ENCODE data around the gene CD22. TPM values are rescaled to one million over a fixed set of nuclear protein-coding genes. Genes with fewer than 3 reads are reported as not detected.

The CD22 gene
- total RNA-seq, 6 experiments from 2014 or later: 0.24 to 0.59 (median 0.57) TPM; not detected in 2

DNA sequence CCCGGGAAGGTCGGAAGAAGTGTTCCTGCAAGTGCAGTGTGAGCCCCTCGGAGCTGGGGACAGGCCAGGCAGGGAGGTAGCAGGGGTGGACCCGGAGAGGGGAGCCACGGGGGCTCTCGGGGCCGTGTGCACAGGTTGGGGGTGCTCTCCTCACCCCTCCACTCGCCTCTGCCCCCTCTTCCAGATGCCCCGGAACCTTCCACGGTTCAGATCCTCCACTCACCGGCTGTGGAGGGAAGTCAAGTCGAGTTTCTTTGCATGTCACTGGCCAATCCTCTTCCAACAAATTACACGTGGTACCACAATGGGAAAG lies 9.0 kb downstream of the CD22 start:
- TF ChIP-seq CTCF (IDR thresholded peaks at IDR 0.05): no peak
- Mint-ChIP-seq H3K27ac (no peak overlapping the region), H3K27me3 (ENCODE audit: insufficient read depth) (peaks cover 61% of the 10 kb centered on the region), H3K36me3 (ENCODE audit: low read depth) (no peaks in the 10 kb centered on the region), H3K4me3 (no peak overlapping the region), H3K4me1 (ENCODE audit: low read depth) (no peaks in the 10 kb centered on the region), H3K9me3 (no peaks in the 10 kb centered on the region)
- DNase-seq: no peak

DNA sequence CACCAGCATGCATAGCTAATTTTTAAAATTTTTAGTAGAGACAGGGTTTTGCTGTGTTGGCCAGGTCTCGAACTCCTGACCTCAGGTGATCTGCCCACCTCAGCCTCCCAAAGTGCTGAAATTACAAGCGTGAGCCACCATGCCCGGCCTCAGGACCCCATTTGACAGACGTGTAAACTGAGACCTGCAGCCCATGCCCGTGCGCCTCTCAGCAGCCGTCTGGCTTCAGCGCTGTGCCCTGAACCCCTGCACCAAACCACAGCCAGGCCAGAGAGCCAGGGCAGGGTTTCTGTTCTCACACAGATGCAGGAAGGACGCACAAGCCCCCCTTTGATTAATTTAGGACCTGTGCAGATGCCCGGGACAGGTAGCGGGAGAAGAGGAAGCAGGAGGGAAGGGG lies 11.4 kb downstream of the CD22 start:
- no peak for DNase-seq
- Mint-ChIP-seq H3K4me1 (ENCODE audit: low read depth) (no peaks in the 10 kb centered on the region), H3K27me3 (ENCODE audit: insufficient read depth) (peaks cover 59% of the 10 kb centered on the region), H3K27ac (no peak overlapping the region), H3K9me3 (no peaks in the 10 kb centered on the region), H3K36me3 (ENCODE audit: low read depth) (no peaks in the 10 kb centered on the region), H3K4me3 (no peak overlapping the region)
- no peak for TF ChIP-seq CTCF (IDR thresholded peaks at IDR 0.05)

DNA sequence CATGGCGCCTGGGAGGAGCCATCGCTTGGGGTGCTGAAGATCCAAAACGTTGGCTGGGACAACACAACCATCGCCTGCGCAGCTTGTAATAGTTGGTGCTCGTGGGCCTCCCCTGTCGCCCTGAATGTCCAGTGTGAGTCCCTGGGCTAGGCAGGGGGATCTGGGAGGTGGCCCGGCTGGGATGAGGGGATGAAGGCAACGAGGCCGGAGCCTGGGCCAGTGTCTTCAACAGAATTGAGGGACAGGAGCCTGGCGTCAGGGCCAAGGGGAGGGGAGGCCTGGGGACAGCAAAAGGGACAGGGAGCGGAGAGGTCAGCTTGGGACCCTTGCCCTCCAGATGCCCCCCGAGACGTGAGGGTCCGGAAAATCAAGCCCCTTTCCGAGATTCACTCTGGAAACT lies 12.0 kb downstream of the CD22 start:
- Mint-ChIP-seq H3K27me3 (ENCODE audit: insufficient read depth) (peaks cover 57% of the 10 kb centered on the region), H3K9me3 (no peaks in the 10 kb centered on the region)

DNA sequence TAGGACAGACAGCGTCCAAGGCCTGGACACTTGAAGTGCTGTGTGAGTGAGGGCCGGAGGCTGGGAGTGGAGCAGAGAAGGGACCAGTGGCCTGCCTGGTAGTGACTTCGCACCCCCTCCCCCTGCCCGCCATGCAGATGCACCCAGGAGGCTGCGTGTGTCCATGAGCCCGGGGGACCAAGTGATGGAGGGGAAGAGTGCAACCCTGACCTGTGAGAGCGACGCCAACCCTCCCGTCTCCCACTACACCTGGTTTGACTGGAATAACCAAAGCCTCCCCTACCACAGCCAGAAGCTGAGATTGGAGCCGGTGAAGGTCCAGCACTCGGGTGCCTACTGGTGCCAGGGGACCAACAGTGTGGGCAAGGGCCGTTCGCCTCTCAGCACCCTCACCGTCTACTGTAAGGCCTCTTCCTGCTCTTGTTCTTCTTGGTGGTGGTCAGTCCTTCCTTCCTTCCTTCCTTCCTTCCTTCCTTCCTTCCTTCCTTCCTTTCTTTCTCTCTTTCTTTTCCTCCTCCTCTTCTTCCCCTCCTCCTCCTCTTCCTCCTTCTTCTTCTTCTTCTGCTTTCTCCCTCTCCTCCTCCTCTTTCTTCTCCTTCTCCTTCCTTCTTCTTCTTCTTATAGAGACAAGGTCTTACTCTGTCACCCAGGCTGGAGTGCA lies 12.7 kb downstream of the CD22 start:
- TF ChIP-seq CTCF (IDR thresholded peaks at IDR 0.05): no peak
- DNase-seq: no peak
- H3K36me3 Mint-ChIP-seq (ENCODE audit: low read depth): no peaks in the 10 kb centered on the region
- H3K9me3 Mint-ChIP-seq: no peaks in the 10 kb centered on the region
- H3K27ac Mint-ChIP-seq: no peak overlapping the region
- H3K4me3 Mint-ChIP-seq: no peak overlapping the region
- H3K27me3 Mint-ChIP-seq (ENCODE audit: insufficient read depth): peaks cover 54% of the 10 kb centered on the region
- no peaks in the 10 kb centered on the region for H3K4me1 Mint-ChIP-seq (ENCODE audit: low read depth)

More for the DNA sequence above, 12.0 kb downstream of the CD22 start:
- Mint-ChIP-seq H3K4me3 (no peak overlapping the region), H3K36me3 (ENCODE audit: low read depth) (no peaks in the 10 kb centered on the region), H3K4me1 (ENCODE audit: low read depth) (no peaks in the 10 kb centered on the region), H3K27ac (no peak overlapping the region)
- no peak for TF ChIP-seq CTCF (IDR thresholded peaks at IDR 0.05)
- no peak for DNase-seq

- TF ChIP-seq CTCF (IDR thresholded peaks at IDR 0.05): no peak
- no peak overlapping the region for H3K4me3 Mint-ChIP-seq
- DNase-seq: no peak
- no peaks in the 10 kb centered on the region for H3K36me3 Mint-ChIP-seq (ENCODE audit: low read depth)
- H3K4me1 Mint-ChIP-seq (ENCODE audit: low read depth): no peaks in the 10 kb centered on the region
- no peak overlapping the region for H3K27ac Mint-ChIP-seq
- no peaks in the 10 kb centered on the region for H3K9me3 Mint-ChIP-seq
- H3K27me3 Mint-ChIP-seq (ENCODE audit: insufficient read depth): peaks cover 49% of the 10 kb centered on the region
Measured at GRCh38 chr19:35342430-35342829, 13.4 kb downstream of the CD22 start.

All from HFFc6 (cell line).